Glomerular visceral epithelial cell (primary cell): ENCODE results near the gene SH3TC1.

Source experiments
- DNase-seq: peaks from one replicate; pipeline ENCODE4 v3.0.0-alpha.2; 2016; ENCODE audit errors: extremely low spot score

The SH3TC1 gene

GRCh38 chr4:8163436-8164193, 35.5 kb upstream of the SH3TC1 start:
- DNase-seq: no peak

DNA sequence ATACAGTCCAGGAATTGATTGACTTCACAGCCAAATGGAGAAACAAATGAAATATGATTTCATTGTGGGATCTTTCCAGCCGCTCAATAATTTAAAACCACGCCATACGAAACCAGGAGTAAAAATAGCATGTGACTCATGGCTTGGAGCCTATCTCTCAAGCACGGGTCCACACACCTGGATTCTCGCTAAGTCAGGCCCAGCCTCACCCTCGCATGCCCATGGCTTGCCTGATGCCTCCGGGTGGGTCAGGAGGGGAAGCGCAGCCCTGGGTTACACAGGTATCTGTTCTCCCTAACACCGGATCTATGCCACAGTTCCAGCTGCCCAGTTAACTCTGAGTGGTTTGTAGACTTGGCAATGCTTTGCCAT, 34.9 kb upstream of the SH3TC1 start:
- DNase-seq: no peak

DNA sequence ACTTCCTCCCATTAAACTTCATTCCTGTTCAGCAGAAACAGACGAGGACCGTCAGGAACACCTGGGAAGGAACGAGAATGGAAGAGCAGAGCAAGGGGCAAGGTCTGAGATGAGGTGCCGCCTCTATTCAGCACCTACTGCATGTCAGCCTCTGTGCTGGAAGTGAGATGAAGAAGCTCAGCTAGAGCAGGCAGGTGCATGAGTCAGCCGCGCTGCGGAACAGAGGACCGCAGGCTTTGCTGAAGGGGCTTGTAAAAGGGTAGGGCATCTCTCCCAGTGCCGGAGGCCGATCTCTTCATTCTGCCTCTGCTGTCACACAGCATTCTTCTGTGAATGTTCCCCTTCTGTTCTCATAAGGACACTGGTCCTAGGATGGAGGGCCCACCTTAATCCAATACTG, 34.4 kb upstream of the SH3TC1 start:
- DNase-seq: no peak

- DNase-seq: no peak
Measured at GRCh38 chr4:8165374-8165896, 33.7 kb upstream of the SH3TC1 start.

DNA sequence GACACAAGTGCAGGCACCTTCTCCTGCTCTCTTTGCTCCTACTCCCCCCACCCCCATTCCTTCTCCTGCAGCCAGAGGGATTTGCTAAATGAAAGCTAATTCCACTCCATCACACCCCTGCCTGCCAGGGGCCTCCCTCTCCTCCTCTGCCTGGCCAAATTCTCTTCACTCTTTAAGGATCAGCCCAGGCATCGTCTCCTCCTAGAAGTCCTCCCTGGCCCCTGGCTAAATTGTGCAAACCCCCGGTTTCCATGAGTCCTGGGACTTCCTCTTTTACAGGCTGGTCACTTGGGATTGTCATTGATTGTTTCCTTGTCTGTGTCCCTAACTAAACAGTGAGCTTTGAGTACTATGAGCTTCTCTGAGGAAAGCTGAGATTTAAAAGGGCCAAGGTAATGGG, 31.8 kb upstream of the SH3TC1 start:
- no peak for DNase-seq

- no peak for DNase-seq
Measured at GRCh38 chr4:8167815-8168214, 31.3 kb upstream of the SH3TC1 start.

DNA sequence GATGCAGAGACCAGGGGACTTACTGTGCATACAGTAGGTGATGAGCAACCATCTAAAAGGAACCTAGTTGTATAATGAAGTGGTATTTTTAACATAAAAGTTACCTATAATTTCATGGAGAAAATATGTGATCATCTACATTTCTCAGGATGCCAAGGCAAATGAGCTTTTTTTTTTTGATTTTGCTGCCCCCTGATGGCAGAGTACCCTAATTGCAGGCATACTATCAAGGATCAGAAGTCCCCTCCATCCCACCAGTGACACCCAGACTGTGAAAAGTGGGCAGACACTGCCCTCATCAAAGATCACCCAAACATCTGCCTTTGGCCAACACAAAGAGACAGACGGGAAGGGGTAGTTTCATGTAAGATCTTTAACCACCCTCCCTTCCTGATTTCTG, 30.9 kb upstream of the SH3TC1 start:
- DNase-seq: no peak

GRCh38 chr4:8168832-8169598, 30.1 kb upstream of the SH3TC1 start:
- no peak for DNase-seq

DNA sequence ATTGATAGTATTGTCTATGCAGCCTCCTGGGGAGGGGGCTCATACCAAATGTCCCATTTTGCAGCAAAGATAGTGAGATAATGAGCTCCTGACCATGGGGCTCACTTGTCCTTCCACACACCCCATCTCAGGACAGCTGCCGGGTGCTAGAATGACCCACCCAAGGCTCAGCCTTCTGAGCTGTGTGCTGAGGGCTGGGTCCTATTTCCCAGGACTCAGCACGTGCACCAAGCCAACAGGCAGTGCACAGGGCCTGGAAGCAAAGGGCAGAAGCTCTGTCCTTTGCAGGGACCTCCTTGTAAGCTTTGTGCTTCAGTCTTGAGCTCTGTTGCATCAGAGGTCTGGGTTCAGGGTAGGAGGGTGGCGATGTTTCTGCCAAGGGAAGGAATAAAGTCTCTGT, 29.3 kb upstream of the SH3TC1 start:
- no peak for DNase-seq

GRCh38 chr4:8170341-8170740, 28.7 kb upstream of the SH3TC1 start:
- no peak for DNase-seq

DNA sequence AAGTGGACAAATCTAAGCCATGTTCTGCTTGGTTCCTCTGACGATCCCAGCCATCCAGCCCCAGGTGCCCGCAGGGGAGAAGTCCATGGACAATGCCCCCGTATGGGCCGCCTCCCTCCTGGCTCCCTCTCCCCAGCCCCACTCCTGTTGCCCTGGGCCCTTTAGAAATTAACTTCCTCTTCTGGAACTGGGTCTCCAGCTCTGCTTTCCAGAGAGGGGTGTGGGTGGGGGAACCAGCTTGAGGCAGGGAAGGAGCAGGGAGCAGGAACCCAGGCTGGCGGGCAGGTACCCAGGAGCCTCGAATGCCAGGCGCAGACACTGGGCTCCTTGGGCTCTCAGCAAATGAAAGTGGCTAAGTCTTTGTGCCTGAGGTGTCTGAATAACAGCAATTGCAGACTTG, 27.8 kb upstream of the SH3TC1 start:
- DNase-seq: no peak

DNA sequence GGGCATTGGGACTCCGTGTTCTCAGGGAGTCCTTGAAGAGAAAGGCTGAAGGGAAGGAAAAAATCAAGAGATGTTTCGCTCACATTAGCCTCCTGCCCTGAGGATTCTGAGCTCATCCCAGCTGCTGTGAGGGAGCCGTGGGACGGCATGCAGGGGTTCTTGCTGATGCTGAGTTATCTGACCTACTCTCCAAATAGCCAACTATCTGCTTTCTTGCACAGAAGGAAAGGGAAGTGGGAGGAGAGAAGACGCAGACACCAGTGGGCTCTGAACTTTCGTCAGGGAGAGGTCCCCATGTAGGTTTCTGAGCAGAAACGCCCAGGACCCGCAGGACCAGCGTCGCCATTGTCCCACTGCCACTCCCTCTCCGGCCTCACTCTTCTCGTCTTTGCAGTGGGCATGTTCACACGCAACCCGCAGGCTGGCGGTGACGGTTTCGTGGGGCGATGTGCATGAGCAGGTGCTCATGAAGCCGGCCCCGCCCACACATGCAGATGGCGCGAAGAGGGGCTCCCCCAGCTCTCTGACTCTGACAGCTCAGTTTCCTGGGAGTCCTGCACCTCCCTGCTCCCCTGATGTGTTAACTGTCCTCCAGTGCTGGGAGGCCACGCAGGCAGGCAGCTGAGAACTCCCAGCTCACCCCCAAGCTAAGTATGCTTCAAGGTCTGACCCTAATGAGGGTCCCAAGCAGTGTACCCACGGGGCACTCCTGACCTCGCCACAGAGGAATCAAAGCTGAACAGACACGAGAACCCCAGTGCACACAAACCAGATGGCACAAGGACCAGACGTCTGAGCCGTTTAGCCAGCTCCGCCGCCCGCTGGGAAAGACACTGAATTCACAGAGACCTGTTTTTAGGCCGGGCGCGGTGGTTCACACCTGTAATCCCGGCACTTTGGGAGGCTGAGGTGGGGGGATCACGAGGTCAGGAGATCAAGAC, 26.8 kb upstream of the SH3TC1 start:
- DNase-seq: no peak

DNA sequence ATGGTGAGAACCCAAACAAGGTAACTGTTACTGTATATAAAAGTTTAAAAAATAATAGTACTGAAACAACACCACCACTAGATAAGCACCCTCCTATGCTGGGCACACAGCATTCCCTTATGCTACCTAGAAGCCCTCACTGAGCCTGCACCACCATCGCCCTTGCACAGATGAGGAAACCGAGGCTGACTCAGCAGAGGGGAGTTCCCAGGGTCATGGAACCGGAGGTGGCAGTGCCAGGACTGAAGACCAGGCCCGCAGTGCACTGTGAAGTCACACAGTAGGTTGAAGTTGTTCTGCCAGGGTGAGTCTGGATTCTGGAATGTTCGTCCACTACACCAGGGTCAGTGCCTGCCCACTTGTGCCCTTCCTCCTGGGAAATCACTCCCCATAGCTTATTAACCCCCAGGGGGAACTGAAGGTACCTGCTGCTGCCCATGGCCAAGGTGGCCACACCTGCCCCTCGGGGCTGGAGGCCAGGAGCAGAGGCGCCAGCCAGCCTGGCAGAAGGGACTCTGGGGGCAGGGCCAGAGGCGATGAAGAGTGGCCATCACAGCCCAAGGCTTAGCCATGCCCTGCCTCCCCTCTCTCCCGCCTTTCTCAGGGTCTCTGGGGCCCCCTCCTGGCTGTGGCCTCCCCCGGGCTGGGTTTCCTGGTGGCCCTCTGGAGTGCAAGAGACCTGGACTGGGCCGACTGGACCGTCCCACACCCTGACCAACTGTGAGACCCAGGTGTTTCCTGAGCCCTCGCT, 25.4 kb upstream of the SH3TC1 start:
- no peak for DNase-seq

- no peak for DNase-seq
Measured at GRCh38 chr4:8174970-8175369, 24.1 kb upstream of the SH3TC1 start.

- DNase-seq: no peak
Measured at GRCh38 chr4:8175686-8176085, 23.4 kb upstream of the SH3TC1 start.

DNA sequence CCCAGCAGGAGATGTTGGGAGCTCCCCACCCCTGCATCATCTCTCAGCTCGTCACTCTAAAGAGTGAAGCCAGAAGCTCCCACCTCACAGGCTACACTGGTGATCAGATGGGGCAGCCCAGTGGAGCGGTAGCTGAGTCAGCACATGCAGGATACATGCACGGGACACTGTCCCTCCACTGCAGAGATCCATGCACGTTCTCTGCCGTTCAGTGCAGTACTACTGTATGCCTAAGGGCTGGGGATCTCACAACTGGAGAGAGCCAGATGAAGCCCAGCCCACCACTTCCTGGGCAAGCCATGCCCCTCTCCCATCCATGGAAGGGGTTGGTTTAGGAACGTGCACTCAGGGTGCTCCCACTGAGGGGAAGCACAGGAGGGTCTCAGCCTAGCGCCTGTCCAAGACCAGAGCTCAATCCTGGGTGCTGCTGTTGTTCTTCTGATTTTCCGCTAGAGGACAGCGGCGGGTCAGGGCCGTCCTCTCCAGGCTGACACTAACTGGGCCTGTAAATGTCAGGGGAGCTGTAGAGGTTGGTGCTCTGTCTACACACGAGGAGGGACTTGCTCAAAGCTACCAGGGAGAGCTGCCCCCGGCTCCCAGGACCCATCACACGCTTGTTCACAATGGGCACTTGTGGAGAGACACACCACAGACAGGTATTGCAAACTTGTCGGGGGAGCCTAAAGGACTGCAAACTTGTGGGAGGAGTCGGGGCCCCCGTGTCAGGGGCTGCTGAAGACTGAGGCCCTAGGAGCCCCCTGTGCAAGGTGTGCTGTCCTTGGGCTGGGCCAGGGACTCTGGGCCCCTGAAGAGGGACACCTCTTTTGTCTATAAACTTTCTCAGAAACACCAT, 22.3 kb upstream of the SH3TC1 start:
- DNase-seq: peak; percentile 64

DNA sequence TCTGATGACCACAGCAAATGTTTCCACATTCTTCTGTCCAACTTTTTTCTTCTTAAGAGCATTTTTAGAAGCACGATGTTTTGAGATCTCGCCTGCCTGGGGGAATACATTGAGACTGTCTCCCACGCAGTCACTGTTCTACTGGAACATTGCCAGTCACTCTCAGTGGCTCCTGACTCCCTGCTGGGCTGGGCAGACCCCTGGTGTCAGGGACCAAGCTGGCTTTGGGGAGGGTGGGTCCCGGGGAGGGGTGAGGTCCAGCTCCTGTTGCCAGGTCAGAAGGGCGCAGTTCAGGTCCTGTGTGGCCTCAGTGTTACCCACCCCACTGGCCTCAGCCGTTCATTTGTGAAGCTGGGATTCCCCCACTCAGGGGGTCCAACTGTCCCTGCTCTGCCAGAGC, 21.5 kb upstream of the SH3TC1 start:
- no peak for DNase-seq

DNA sequence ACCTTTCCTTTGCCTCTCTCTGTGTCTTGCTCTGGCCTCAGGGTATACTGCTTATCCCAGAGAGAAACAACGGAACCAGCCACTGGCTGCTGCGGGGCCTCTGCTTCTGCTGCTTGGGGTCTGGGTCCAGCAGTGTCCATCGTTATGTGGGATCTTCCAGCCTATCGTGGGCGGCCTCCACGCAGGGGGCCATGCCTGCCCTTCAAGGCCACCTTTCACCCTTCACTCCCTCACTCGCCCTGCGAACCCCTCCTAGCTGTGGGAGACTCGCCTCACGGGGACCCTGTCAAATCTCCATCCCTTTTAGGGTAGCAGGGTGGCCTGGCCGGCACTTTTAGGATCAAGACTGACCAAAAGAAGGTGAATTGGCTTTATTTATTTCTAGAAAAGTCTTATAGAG, 21.1 kb upstream of the SH3TC1 start:
- no peak for DNase-seq

GRCh38 chr4:8179074-8179473, 20.0 kb upstream of the SH3TC1 start:
- no peak for DNase-seq

DNA sequence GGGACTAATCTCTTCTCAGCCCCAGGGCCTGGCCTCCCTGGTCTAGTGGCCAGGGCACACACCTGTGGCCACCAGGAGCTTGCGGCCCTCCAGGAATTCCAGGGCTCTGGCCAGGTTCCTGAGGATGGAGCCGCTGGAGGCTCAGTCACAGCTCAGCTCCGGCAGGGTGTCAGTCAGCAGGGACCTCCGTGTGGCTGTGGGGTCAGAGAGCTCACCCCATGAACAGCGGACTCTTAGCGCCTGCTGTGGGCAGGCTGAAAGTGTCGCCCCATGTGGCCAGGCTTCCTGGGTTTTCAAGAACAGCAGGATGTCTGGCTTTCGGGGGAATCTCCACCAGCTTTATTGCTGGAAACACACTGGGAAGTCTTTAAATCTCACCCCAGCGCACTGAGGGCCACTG, 19.3 kb upstream of the SH3TC1 start:
- DNase-seq: no peak
